HepG2 (cell line): ENCODE data around the gene ASB16. TPM values are rescaled to one million over a fixed set of nuclear protein-coding genes. Genes with fewer than 3 reads are reported as not detected.

ENCODE experiments used
- ATF7-NPFF ChIP-seq: sonication (generic); formaldehyde crosslinking; IDR thresholded peaks from 2 replicates; pipeline ENCODE4 v1.8.1; 2023; ENCODE audit warnings: mild to moderate bottlenecking, low read depth, missing genetic modification reagents, moderate library complexity
- BCL6 ChIP-seq: IDR thresholded peaks from 2 replicates; pipeline ENCODE4 v1.6.1; 2016; ENCODE audit warnings: missing genetic modification reagents, missing compliant biosample characterization
- FOXC1 ChIP-seq: sonication (generic); formaldehyde crosslinking; IDR thresholded peaks from 2 replicates; pipeline ENCODE4 v1.8.0; 2022; ENCODE audit warnings: mild to moderate bottlenecking, missing genetic modification reagents, borderline replicate concordance
- GTF3A ChIP-seq: sonication (generic); formaldehyde crosslinking; conservative IDR thresholded peaks from 2 replicates; pipeline ENCODE4 v1.4.0; 2020; ENCODE audit warnings: mild to moderate bottlenecking, missing genetic modification reagents
- PAX8 ChIP-seq: sonication (generic); formaldehyde crosslinking; IDR thresholded peaks from 2 replicates; pipeline ENCODE4 v1.8.0; 2022; ENCODE audit warnings: mild to moderate bottlenecking, missing genetic modification reagents, borderline replicate concordance
- PHF20 ChIP-seq: sonication (generic); formaldehyde crosslinking; IDR thresholded peaks from 2 replicates; pipeline ENCODE4 v1.5.0; 2020; ENCODE audit warnings: mild to moderate bottlenecking, missing genetic modification reagents
- POLR2A ChIP-seq, 2 experiments: IDR thresholded peaks; 2 replicates each; pipeline ENCODE4 v1.6.1; 2011; ENCODE audit warnings: low read depth in 2 of 2, low read length in 2 of 2, mild to moderate bottlenecking in 1 of 2, moderate library complexity in 1 of 2; ENCODE audit not compliant: insufficient read depth in 1 of 2
- SIN3A ChIP-seq: IDR thresholded peaks from 2 replicates; pipeline ENCODE4 v1.6.1; 2011; ENCODE audit warnings: low read depth, mild to moderate bottlenecking, control low read depth, low read length, borderline replicate concordance
- ZNF225 ChIP-seq: sonication (generic); formaldehyde crosslinking; IDR thresholded peaks from 2 replicates; pipeline ENCODE4 v1.4.0; 2020; ENCODE audit warnings: mild to moderate bottlenecking, missing genetic modification reagents
- ZNF263 ChIP-seq: sonication (generic); formaldehyde crosslinking; IDR thresholded peaks from 2 replicates; pipeline ENCODE4 v1.4.0; 2020; ENCODE audit warnings: missing genetic modification reagents
- ZNF530 ChIP-seq: sonication (generic); formaldehyde crosslinking; IDR thresholded peaks from 2 replicates; pipeline ENCODE4 v1.5.0; 2020; ENCODE audit warnings: low read depth, mild to moderate bottlenecking, missing genetic modification reagents
- ZNF570 ChIP-seq: sonication (generic); formaldehyde crosslinking; IDR thresholded peaks from 2 replicates; pipeline ENCODE4 v1.4.0; 2020; ENCODE audit warnings: mild to moderate bottlenecking, missing genetic modification reagents, borderline replicate concordance
- ZNF614 ChIP-seq: IDR thresholded peaks from 2 replicates; pipeline ENCODE4 v1.6.1; 2018; ENCODE audit warnings: missing biosample characterization, missing genetic modification reagents, inconsistent platforms, borderline replicate concordance
- ZNF83 ChIP-seq: sonication (generic); formaldehyde crosslinking; IDR thresholded peaks from 2 replicates; pipeline ENCODE4 v1.4.0; 2020; ENCODE audit warnings: missing genetic modification reagents, mild to moderate bottlenecking, borderline replicate concordance
- polyA plus RNA-seq, 8 experiments: library from polyadenylated mRNA; depleted of rRNA in 3 of 8; stranded (reverse) in 7 of 8; unstranded in 1 of 8; fragments of >200 nt; fragmentation: Illumina TruSeq in 4 of 8; extraction: Trizol in 4 of 8; gene quantifications; 2 replicates each; pipeline versions ENCODE4 v1.2.1 to v1.2.3, GENCODE V29; 2011 to 2016; ENCODE audit warnings: low read depth in 4 of 8, missing spikeins in 1 of 8, mixed read lengths in 1 of 8; ENCODE audit not compliant: insufficient read depth in 1 of 8
- total RNA-seq, 5 experiments: library from RNA; depleted of rRNA; stranded (reverse); fragments of >200 nt; fragmentation: Illumina TruSeq; extraction: Trizol; gene quantifications; 2 replicates each; pipeline ENCODE4 v1.2.3, GENCODE V29; 2016; ENCODE audit warnings: low read depth in 1 of 5
- TF ChIP-seq, protein P1 (sequence below): IDR thresholded peaks from 2 replicates; pipeline ENCODE4 v1.6.1; 2016; ENCODE audit warnings: mild to moderate bottlenecking, missing biosample characterization, missing genetic modification reagents
- TF ChIP-seq, protein P2 (sequence below): sonication (generic); formaldehyde crosslinking; IDR thresholded peaks from 2 replicates; pipeline ENCODE4 v1.5.0; 2020; ENCODE audit warnings: missing genetic modification reagents
- TF ChIP-seq, protein P3 (sequence below): sonication (generic); formaldehyde crosslinking; IDR thresholded peaks from 2 replicates; pipeline ENCODE4 v1.4.0; 2020; ENCODE audit warnings: missing genetic modification reagents
- TF ChIP-seq, protein P4 (sequence below): sonication (generic); formaldehyde crosslinking; IDR thresholded peaks from 2 replicates; pipeline ENCODE4 v1.9.0; 2021; ENCODE audit warnings: missing genetic modification reagents, borderline replicate concordance
- TF ChIP-seq, protein P5 (sequence below): sonication (generic); formaldehyde crosslinking; IDR thresholded peaks from 2 replicates; pipeline ENCODE4 v1.8.0; 2022; ENCODE audit warnings: mild to moderate bottlenecking, missing genetic modification reagents; ENCODE audit not compliant: insufficient replicate concordance
- TF ChIP-seq, protein P6 (sequence below): sonication (generic); formaldehyde crosslinking; IDR thresholded peaks from 2 replicates; pipeline ENCODE4 v1.4.0; 2020; ENCODE audit warnings: missing genetic modification reagents

Gene ASB16
- total and polyA plus RNA-seq, 2 of the 13 experiments (the other 11 are each of a cell fraction or from before 2014, with no cell fraction given), result 0.07 TPM; not detected in 1

DNA sequence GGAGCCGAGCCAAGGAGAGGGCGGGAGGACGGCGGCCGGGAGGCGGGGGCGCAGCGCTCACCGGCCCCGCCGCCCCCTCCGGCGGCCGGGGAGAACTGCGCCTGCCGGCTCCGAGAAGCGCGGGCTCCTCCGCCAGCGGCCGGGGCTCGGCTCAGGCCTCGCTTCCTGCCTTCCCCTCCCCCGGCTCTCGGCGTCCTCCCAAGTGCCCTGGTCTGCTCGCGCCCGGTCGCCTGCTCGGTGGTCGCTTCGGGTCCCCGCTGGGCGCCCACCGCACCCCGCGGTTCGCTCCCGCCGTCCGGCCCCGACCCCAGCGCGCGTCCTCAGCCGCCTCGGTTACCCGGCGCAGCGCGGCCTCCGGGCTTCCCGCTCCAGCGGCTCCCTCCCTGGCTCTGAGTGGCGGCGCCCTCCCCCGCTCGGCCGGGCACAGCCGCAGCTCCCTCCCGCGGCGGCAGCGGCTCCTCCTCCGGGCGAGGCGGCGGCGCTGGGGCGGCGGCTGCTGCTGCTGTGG, 48.7 kb downstream of the ASB16 start (continued):
- TF ChIP-seq GTF3A (CRISPR knock-in tag), result no peak
- peak in 1 of 2 experiments; percentile 49; a peak in 2 of 4 replicates for TF ChIP-seq POLR2A (IDR thresholded peaks at IDR 0.05; ENCODE audit: insufficient read depth in 1 of 2, low read depth in 2 of 2, low read length in 2 of 2)
- TF ChIP-seq ZNF614 (CRISPR knock-in tag), result no peak
- TF ChIP-seq, protein P1, sequence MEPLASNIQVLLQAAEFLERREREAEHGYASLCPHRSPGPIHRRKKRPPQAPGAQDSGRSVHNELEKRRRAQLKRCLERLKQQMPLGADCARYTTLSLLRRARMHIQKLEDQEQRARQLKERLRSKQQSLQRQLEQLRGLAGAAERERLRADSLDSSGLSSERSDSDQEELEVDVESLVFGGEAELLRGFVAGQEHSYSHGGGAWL (CRISPR knock-in tag), result peak; percentile 43; the same call in 1 of the 2 replicates
- TF ChIP-seq, protein P2, sequence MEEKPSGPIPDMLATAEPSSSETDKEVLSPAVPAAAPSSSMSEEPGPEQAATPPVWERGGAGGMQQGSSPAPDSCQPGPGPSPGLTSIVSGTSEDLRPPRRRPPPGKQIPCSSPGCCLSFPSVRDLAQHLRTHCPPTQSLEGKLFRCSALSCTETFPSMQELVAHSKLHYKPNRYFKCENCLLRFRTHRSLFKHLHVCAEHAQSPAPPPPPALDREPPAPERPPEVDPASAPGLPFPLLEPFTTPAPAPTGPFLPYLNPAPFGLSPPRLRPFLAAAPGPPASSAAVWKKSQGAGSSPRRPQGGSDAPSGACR (CRISPR knock-in tag), result no peak
- TF ChIP-seq ZNF530 (CRISPR knock-in tag), result no peak
- TF ChIP-seq ZNF263 (CRISPR knock-in tag), result peak; percentile 64; the same call in 1 of the 2 replicates
- TF ChIP-seq ZNF225 (CRISPR knock-in tag), result 0 out of 2 replicates have a peak, but pooled peaks have one; percentile 17
- peak; percentile 35; the same call in 1 of the 2 replicates for TF ChIP-seq SIN3A
- TF ChIP-seq, protein P3, sequence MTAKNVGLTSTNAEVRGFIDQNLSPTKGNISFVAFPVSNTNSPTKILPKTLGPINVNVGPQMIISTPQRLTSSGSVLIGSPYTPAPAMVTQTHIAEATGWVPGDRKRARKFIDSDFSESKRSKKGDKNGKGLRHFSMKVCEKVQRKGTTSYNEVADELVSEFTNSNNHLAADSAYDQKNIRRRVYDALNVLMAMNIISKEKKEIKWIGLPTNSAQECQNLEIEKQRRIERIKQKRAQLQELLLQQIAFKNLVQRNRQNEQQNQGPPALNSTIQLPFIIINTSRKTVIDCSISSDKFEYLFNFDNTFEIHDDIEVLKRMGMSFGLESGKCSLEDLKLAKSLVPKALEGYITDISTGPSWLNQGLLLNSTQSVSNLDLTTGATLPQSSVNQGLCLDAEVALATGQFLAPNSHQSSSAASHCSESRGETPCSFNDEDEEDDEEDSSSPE, result peak; percentile 26; the same call in 1 of the 2 replicates
- no peak for TF ChIP-seq ZNF570 (CRISPR knock-in tag)
- peak; percentile 65; the same call in 1 of the 2 replicates for TF ChIP-seq ATF7-NPFF
- TF ChIP-seq ZNF83 (CRISPR knock-in tag), result peak; percentile 66; the same call in 1 of the 2 replicates
- TF ChIP-seq PAX8 (CRISPR knock-in tag), result no peak
- TF ChIP-seq PHF20 (CRISPR knock-in tag), result no peak
- TF ChIP-seq BCL6 (CRISPR knock-in tag), result no peak
- TF ChIP-seq, protein P4, sequence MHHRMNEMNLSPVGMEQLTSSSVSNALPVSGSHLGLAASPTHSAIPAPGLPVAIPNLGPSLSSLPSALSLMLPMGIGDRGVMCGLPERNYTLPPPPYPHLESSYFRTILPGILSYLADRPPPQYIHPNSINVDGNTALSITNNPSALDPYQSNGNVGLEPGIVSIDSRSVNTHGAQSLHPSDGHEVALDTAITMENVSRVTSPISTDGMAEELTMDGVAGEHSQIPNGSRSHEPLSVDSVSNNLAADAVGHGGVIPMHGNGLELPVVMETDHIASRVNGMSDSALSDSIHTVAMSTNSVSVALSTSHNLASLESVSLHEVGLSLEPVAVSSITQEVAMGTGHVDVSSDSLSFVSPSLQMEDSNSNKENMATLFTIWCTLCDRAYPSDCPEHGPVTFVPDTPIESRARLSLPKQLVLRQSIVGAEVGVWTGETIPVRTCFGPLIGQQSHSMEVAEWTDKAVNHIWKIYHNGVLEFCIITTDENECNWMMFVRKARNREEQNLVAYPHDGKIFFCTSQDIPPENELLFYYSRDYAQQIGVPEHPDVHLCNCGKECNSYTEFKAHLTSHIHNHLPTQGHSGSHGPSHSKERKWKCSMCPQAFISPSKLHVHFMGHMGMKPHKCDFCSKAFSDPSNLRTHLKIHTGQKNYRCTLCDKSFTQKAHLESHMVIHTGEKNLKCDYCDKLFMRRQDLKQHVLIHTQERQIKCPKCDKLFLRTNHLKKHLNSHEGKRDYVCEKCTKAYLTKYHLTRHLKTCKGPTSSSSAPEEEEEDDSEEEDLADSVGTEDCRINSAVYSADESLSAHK (CRISPR knock-in tag), result no peak
- TF ChIP-seq, protein P5, sequence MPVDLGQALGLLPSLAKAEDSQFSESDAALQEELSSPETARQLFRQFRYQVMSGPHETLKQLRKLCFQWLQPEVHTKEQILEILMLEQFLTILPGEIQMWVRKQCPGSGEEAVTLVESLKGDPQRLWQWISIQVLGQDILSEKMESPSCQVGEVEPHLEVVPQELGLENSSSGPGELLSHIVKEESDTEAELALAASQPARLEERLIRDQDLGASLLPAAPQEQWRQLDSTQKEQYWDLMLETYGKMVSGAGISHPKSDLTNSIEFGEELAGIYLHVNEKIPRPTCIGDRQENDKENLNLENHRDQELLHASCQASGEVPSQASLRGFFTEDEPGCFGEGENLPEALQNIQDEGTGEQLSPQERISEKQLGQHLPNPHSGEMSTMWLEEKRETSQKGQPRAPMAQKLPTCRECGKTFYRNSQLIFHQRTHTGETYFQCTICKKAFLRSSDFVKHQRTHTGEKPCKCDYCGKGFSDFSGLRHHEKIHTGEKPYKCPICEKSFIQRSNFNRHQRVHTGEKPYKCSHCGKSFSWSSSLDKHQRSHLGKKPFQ (CRISPR knock-in tag), result no peak
- no peak for TF ChIP-seq FOXC1 (CRISPR knock-in tag)
- TF ChIP-seq, protein P6, sequence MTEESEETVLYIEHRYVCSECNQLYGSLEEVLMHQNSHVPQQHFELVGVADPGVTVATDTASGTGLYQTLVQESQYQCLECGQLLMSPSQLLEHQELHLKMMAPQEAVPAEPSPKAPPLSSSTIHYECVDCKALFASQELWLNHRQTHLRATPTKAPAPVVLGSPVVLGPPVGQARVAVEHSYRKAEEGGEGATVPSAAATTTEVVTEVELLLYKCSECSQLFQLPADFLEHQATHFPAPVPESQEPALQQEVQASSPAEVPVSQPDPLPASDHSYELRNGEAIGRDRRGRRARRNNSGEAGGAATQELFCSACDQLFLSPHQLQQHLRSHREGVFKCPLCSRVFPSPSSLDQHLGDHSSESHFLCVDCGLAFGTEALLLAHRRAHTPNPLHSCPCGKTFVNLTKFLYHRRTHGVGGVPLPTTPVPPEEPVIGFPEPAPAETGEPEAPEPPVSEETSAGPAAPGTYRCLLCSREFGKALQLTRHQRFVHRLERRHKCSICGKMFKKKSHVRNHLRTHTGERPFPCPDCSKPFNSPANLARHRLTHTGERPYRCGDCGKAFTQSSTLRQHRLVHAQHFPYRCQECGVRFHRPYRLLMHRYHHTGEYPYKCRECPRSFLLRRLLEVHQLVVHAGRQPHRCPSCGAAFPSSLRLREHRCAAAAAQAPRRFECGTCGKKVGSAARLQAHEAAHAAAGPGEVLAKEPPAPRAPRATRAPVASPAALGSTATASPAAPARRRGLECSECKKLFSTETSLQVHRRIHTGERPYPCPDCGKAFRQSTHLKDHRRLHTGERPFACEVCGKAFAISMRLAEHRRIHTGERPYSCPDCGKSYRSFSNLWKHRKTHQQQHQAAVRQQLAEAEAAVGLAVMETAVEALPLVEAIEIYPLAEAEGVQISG, result peak; percentile 40
